K562 (cell line): ENCODE data around the gene TMC8. TPM values are rescaled to one million over a fixed set of nuclear protein-coding genes. Genes with fewer than 3 reads are reported as not detected.

ENCODE experiments used
- ATAC-seq: fragments of 200-7000 bp; cut with Tn5 transposase; 3 replicates; pipeline ENCODE4 v1.9.1; 2020; ENCODE audit warnings: moderate library complexity
- BruUV-seq: library from RNA; stranded (reverse); fragments of 400-500 nt; replicated peaks from 2 replicates; lab custom pipeline; 2021; lab: Mats Ljungman, UMichigan
- CTCF ChIA-PET: fragments of 300-600 bp; formaldehyde crosslinking; extraction: SDS; loops from one replicate; lab custom pipeline; 2021; ENCODE audit warnings: low intra/inter-chr PET ratio; lab: Yijun Ruan, JAX
- POLR2A ChIA-PET: fragments of 300-600, 350-650 bp; sonication (Branson Sonifier 250); formaldehyde crosslinking; extraction: SDS; loops from one replicate; lab custom pipeline; 2021; ENCODE audit warnings: antibody characterized with exemption, inconsistent platforms; lab: Yijun Ruan, JAX
- DNase-seq, 4 experiments: peaks; one replicate each; pipeline versions ENCODE4 v3.0.0 to v3.0.0-alpha.2; 2011 to 2018; ENCODE audit warnings: low spot score in 3 of 4, mixed read lengths in 3 of 4; ENCODE audit errors: extremely low read depth in 1 of 4
- FAIRE-seq: peaks from 2 replicates; lab custom pipeline; 2011; peaks lifted over from hg19 to GRCh38; lab: Jason Lieb, UNC
- H2AFZ ChIP-seq: 2 replicates; pipeline ENCODE4 v1.6.0; 2011; ENCODE audit warnings: low read depth, low read length, control low read depth, inconsistent platforms
- H3K27ac ChIP-seq: fragments of 200-600 bp; 3 replicates; pipeline ENCODE4 v1.8.0; 2011; ENCODE audit warnings: low read depth, mild to moderate bottlenecking, control low read depth, inconsistent platforms, low read length, moderate library complexity, mixed read lengths; ENCODE audit errors: extremely low read depth
- H3K27me3 ChIP-seq, 2 experiments: fragments of 300-600 bp in 1 of 2; 2 replicates in 1 of 2; 3 replicates in 1 of 2; pipeline versions ENCODE4 v1.6.0 to v1.8.0; 2011; ENCODE audit warnings: inconsistent platforms in 2 of 2, low read length in 2 of 2, mild to moderate bottlenecking in 1 of 2, mixed read lengths in 1 of 2, moderate library complexity in 1 of 2; ENCODE audit not compliant: control insufficient read depth in 2 of 2, insufficient read depth in 2 of 2
- H3K36me3 ChIP-seq: fragments of 300-600 bp; 3 replicates; pipeline ENCODE4 v1.8.0; 2011; ENCODE audit warnings: mild to moderate bottlenecking, low read length, inconsistent platforms; ENCODE audit not compliant: control insufficient read depth, insufficient read depth
- H3K4me1 ChIP-seq, 2 experiments: fragments of 200-600 bp in 1 of 2; replicated peaks in 1 of 2; 2 replicates in 1 of 2; 3 replicates in 1 of 2; pipeline versions ENCODE4 v1.5.1 to v1.8.0; 2011; ENCODE audit warnings: inconsistent platforms in 2 of 2, low read length in 2 of 2, mild to moderate bottlenecking in 1 of 2, mixed read lengths in 1 of 2, moderate library complexity in 1 of 2; ENCODE audit not compliant: control insufficient read depth in 2 of 2, insufficient read depth in 2 of 2
- H3K4me2 ChIP-seq: 2 replicates; pipeline ENCODE4 v1.6.1; 2011; ENCODE audit warnings: low read length, control low read depth, inconsistent platforms, mixed read lengths; ENCODE audit not compliant: insufficient read depth
- H3K4me3 ChIP-seq: fragments of 200-600 bp; sonication (generic), shearing (Covaris generic); 2 replicates; pipeline ENCODE4 v1.5.1; 2016; ENCODE audit warnings: control low read depth, inconsistent platforms
- H3K79me2 ChIP-seq: fragments of 200-600 bp; 3 replicates; pipeline ENCODE4 v1.8.0; 2011; ENCODE audit warnings: low read length, inconsistent platforms; ENCODE audit not compliant: control insufficient read depth, insufficient read depth
- H3K9ac ChIP-seq, 2 experiments: 2 replicates each; pipeline versions ENCODE4 v1.6.0 to v1.6.1; 2011; ENCODE audit warnings: low read depth in 2 of 2, low read length in 2 of 2, control low read depth in 1 of 2, inconsistent platforms in 1 of 2, mild to moderate bottlenecking in 1 of 2, mixed read lengths in 1 of 2; ENCODE audit not compliant: insufficient read depth in 1 of 2
- H3K9me1 ChIP-seq: one replicate; pipeline ENCODE4 v1.6.0; 2011; ENCODE audit warnings: inconsistent platforms, mild to moderate bottlenecking, low read length, moderate library complexity; ENCODE audit not compliant: control insufficient read depth, insufficient read depth
- H3K9me3 ChIP-seq: replicated peaks from 2 replicates; pipeline ENCODE4 v1.5.1; 2011; ENCODE audit warnings: low read depth, low read length, inconsistent platforms; ENCODE audit not compliant: control insufficient read depth, insufficient read depth
- H4K20me1 ChIP-seq: replicated peaks from 2 replicates; pipeline ENCODE4 v1.6.1; 2011; ENCODE audit warnings: low read length, inconsistent platforms, mixed read lengths; ENCODE audit not compliant: control insufficient read depth, insufficient read depth
- CBFA2T3 ChIP-seq: fragments of 450-650 bp; IDR thresholded peaks from 2 replicates; pipeline ENCODE4 v1.6.1; 2017
- CHD2 ChIP-seq: IDR thresholded peaks from 2 replicates; pipeline ENCODE4 v1.6.1; 2011; ENCODE audit warnings: low read depth, low read length
- CUX1 ChIP-seq: fragments of 200-800 bp; sonication (Bioruptor generic); IDR thresholded peaks from 2 replicates; pipeline ENCODE4 v1.6.1; 2016; ENCODE audit warnings: missing genetic modification characterization, missing compliant biosample characterization
- FOXJ2 ChIP-seq: fragments of 200-800 bp; sonication (Bioruptor generic); IDR thresholded peaks from 2 replicates; pipeline ENCODE4 v1.6.1; 2016; ENCODE audit warnings: missing genetic modification characterization, missing compliant biosample characterization
- FOXK1 ChIP-seq: sonication (generic); formaldehyde crosslinking; IDR thresholded peaks from 2 replicates; pipeline ENCODE4 v1.8.0; 2022; ENCODE audit warnings: missing genetic modification reagents, mild to moderate bottlenecking, borderline replicate concordance
- HDAC2 ChIP-seq: fragments of 450-650 bp; IDR thresholded peaks from 2 replicates; pipeline ENCODE4 v1.6.1; 2016; ENCODE audit warnings: mild to moderate bottlenecking
- HMGXB4 ChIP-seq: sonication (generic); formaldehyde crosslinking; IDR thresholded peaks from 2 replicates; pipeline ENCODE4 v1.8.1; 2023; ENCODE audit warnings: mild to moderate bottlenecking, missing genetic modification reagents
- HNRNPLL ChIP-seq: fragments of 200-400 bp; formaldehyde crosslinking; IDR thresholded peaks from 2 replicates; pipeline ENCODE4 v1.6.1; 2017; ENCODE audit warnings: low read length, low read depth, mild to moderate bottlenecking; ENCODE audit not compliant: poor library complexity, severe bottlenecking
- MXD1 ChIP-seq: fragments of 250-450 bp; sonication (Bioruptor Pico); IDR thresholded peaks from 2 replicates; pipeline ENCODE4 v1.8.0; 2021; ENCODE audit warnings: borderline replicate concordance, mild to moderate bottlenecking, moderate library complexity; ENCODE audit not compliant: poor library complexity, severe bottlenecking
- SMARCA4 ChIP-seq: fragments of 450-650 bp; IDR thresholded peaks from 2 replicates; pipeline ENCODE4 v1.6.1; 2016
- SNIP1 ChIP-seq: fragments of 450-650 bp; IDR thresholded peaks from 2 replicates; pipeline ENCODE4 v1.7.1; 2017; ENCODE audit warnings: low read depth, mild to moderate bottlenecking
- TRIM24 ChIP-seq, 2 experiments: fragments of 450-650 bp; IDR thresholded peaks; 2 replicates each; pipeline ENCODE4 v1.6.1; 2016
- ZNF384 ChIP-seq: IDR thresholded peaks from 2 replicates; pipeline ENCODE4 v1.6.1; 2012; ENCODE audit warnings: low read depth, low read length, improper control_type of control experiment
- ZNF644 ChIP-seq: fragments of 200-800 bp; sonication (Bioruptor generic); IDR thresholded peaks from 2 replicates; pipeline ENCODE4 v1.6.1; 2016; ENCODE audit warnings: low read depth, missing genetic modification characterization, missing compliant biosample characterization
- ZNF707 ChIP-seq: fragments of 250-450 bp; sonication (Bioruptor Pico); conservative IDR thresholded peaks from 2 replicates; pipeline ENCODE4 v1.8.0; 2022; ENCODE audit warnings: inconsistent platforms, mild to moderate bottlenecking, moderate library complexity
- WGBS: fragments of 100-300 bp; shearing (Covaris generic); methylation state at CpG from one replicate; pipeline ENCODE4 v1.1.6; 2016; ENCODE audit warnings: low coverage, mixed read lengths; ENCODE audit not compliant: insufficient coverage; ENCODE audit errors: missing lambda C conversion rate; 5-methylcytosine and 5-hydroxymethylcytosine counted together
- in situ Hi-C: fragments of 300-500 bp; cut with MboI; formaldehyde crosslinking; loops from 4 replicates; pipeline ENCODE4 v1.15.0; 2018; ENCODE audit warnings: inconsistent platforms, mixed read lengths
- intact Hi-C: fragments of 100-400 bp; cut with micrococcal nuclease; formaldehyde crosslinking; loops from 2 replicates; pipeline ENCODE4 v1.14.2; 2022
- polyA plus RNA-seq, 8 experiments: library from polyadenylated mRNA; depleted of rRNA in 4 of 8; stranded (reverse) in 5 of 8; unstranded in 3 of 8; fragments of >200 nt; fragmentation: Nextera tagmentation in 2 of 8; fragmentation: Illumina TruSeq in 1 of 8; extraction: Ambion mirVana in 2 of 8; extraction: Trizol in 1 of 8; gene quantifications; 2 replicates each; pipeline versions ENCODE4 v1.2.1 to v1.2.3, GENCODE V29; 2011 to 2014; ENCODE audit warnings: inconsistent platforms in 1 of 8, missing spikeins in 1 of 8
- total RNA-seq, 7 experiments: library from RNA; depleted of rRNA in 6 of 7; stranded (reverse); fragments of >200 nt in 6 of 7; fragmentation: Illumina TruSeq in 2 of 7; extraction: Trizol in 2 of 7; gene quantifications; 2 replicates each; pipeline versions ENCODE4 v1.2.1 to v1.2.3, GENCODE V29; 2011 to 2021; ENCODE audit warnings: low replicate concordance in 1 of 7

The TMC8 gene
- total and polyA plus RNA-seq, 9 of the 15 experiments (the other 6 are each of a cell fraction or from before 2014, with no cell fraction given), result 0.13 to 10.9 (median 2.8) TPM

GRCh38 chr17:78135858-78136500 is 5.4 kb downstream of the TMC8 start:
- peak overlapping the region; percentile 76; the same call in 2 of the 3 replicates for H3K27ac ChIP-seq
- ChIA-PET POLR2A (interaction anchor here (0.7 to 1.5 kb wide), 5 partner anchors 9 to 651 kb away, joined by 3 to 8 read pairs (median 3); partner anchors contain the start of genes AFMID and TK1), CTCF (no interaction called here)
- no TSS peak for BruUV-seq
- H3K27me3 ChIP-seq, result no peaks in the 10 kb centered on the region
- H2AFZ ChIP-seq, result no peak overlapping the region; the same call in 1 of the 2 replicates
- H3K36me3 ChIP-seq, result no peaks in the 10 kb centered on the region
- ATAC-seq (no peak), FAIRE-seq (peak; percentile 87), DNase-seq (peak in 2 of 4 experiments; percentile 44 to 78)
- no peaks in the 10 kb centered on the region for H4K20me1 ChIP-seq
- H3K9me1 ChIP-seq, result no peaks in the 10 kb centered on the region
- no peak overlapping the region for H3K4me3 ChIP-seq
- H3K79me2 ChIP-seq, result peaks cover 10% of the 10 kb centered on the region; the same call in 2 of the 3 replicates
- H3K4me2 ChIP-seq, result no peak overlapping the region
- intact Hi-C loops (loop anchor here (2.0 to 5.0 kb wide), 3 partner anchors 51 to 117 kb away; partner anchors contain the start of genes AFMID and TK1), in situ Hi-C loops (no loop called here)
- H3K9ac ChIP-seq, result no peak overlapping the region; a peak in 1 of 4 replicates
- peaks cover 59 to 100% of the 10 kb centered on the region in 2 experiments for H3K4me1 ChIP-seq
- no peaks in the 10 kb centered on the region for H3K9me3 ChIP-seq
- WGBS, result 34% methylated on average over 9 of the region's 9 CpGs
- TF ChIP-seq ZNF707 (CRISPR knock-in tag), result no peak
- TF ChIP-seq CHD2, result no peak
- TF ChIP-seq SNIP1, result no peak
- no peak for TF ChIP-seq MXD1 (CRISPR knock-in tag)
- peak; percentile 26 to 58; a peak in 3 of 4 replicates for TF ChIP-seq TRIM24 (IDR thresholded peaks at IDR 0.05)
- peak; percentile 62; the same call in 1 of the 2 replicates for TF ChIP-seq CBFA2T3
- TF ChIP-seq CUX1 (CRISPR knock-in tag), result no peak
- TF ChIP-seq ZNF644 (tag), result no peak
- no peak for TF ChIP-seq FOXJ2 (tag)
- 0 out of 2 replicates have a peak, but pooled peaks have one; percentile 9 for TF ChIP-seq ZNF384
- TF ChIP-seq HNRNPLL, result no peak
- no peak for TF ChIP-seq FOXK1 (CRISPR knock-in tag)
- TF ChIP-seq HMGXB4 (CRISPR knock-in tag), result no peak
- peak; percentile 89 for TF ChIP-seq SMARCA4
- TF ChIP-seq HDAC2, result peak; percentile 77
